ENCODE results near the gene MRGPRF. TPM values are rescaled to one million over a fixed set of nuclear protein-coding genes. Genes with fewer than 3 reads are reported as not detected.

Gene MRGPRF
- total RNA-seq, 1 experiment from 2014 or later, result 0.35 TPM

GRCh38 chr11:69030301-69030700, 17.3 kb upstream of the MRGPRF start:
- no TSS peak for BruUV-seq (replicated peaks)
- intact Hi-C loops (cut with micrococcal nuclease; ENCODE audit: unreplicated experiment), result no loop called here
- Histone ChIP-seq H3K4me3 (no peak overlapping the region), H3K36me3 (ENCODE audit: low read depth) (no peaks in the 10 kb centered on the region), H3F3A (ENCODE audit: insufficient read depth, low read depth) (no peaks in the 10 kb centered on the region), H3K27me3 (ENCODE audit: insufficient read depth, low read depth) (peaks cover 45% of the 10 kb centered on the region), H2AFZ (no peak overlapping the region), H3K4me1 (replicated peaks; ENCODE audit: insufficient read depth) (no peaks in the 10 kb centered on the region), H3K27ac (no peak overlapping the region), H3K79me2 (ENCODE audit: low read depth) (no peaks in the 10 kb centered on the region), H3K9me3 (ENCODE audit: insufficient read depth, low read depth) (no peaks in the 10 kb centered on the region), H3K4me2 (no peak overlapping the region), H4K20me1 (ENCODE audit: insufficient read depth) (no peaks in the 10 kb centered on the region), H3K9me2 (ENCODE audit: insufficient read depth) (no peaks in the 10 kb centered on the region)
- CTCF ChIA-PET, result no interaction called here
- POLR2A ChIA-PET (ENCODE audit: unreplicated experiment), result interaction anchor here (0.7 kb wide), 1 partner anchor 795 kb away, joined by 3 read pairs; no protein-coding TSS in a partner anchor
- TF ChIP-seq CTCF (conservative IDR thresholded peaks at IDR 0.05) (no peak), EZH2 (IDR thresholded peaks at IDR 0.05; ENCODE audit: low read depth) (no peak)
- DNase-seq, result no peak

- Histone ChIP-seq H3F3A (ENCODE audit: insufficient read depth, low read depth) (no peaks in the 10 kb centered on the region), H3K27ac (no peak overlapping the region), H3K27me3 (ENCODE audit: insufficient read depth, low read depth) (peaks cover 23% of the 10 kb centered on the region; the same call in 1 of the 2 replicates), H3K36me3 (ENCODE audit: low read depth) (no peaks in the 10 kb centered on the region), H3K9me3 (ENCODE audit: insufficient read depth, low read depth) (no peaks in the 10 kb centered on the region), H3K79me2 (ENCODE audit: low read depth) (no peaks in the 10 kb centered on the region), H3K4me1 (replicated peaks; ENCODE audit: insufficient read depth) (no peaks in the 10 kb centered on the region), H4K20me1 (ENCODE audit: insufficient read depth) (no peaks in the 10 kb centered on the region), H3K9me2 (ENCODE audit: insufficient read depth) (no peaks in the 10 kb centered on the region), H2AFZ (no peak overlapping the region), H3K4me2 (no peak overlapping the region), H3K4me3 (no peak overlapping the region)
- CTCF ChIA-PET, result interaction anchor here (0.7 kb wide), 1 partner anchor 17 kb away, joined by 3 read pairs; no protein-coding TSS in a partner anchor
- no peak for DNase-seq
- no TSS peak for BruUV-seq (replicated peaks)
- TF ChIP-seq EZH2 (IDR thresholded peaks at IDR 0.05; ENCODE audit: low read depth) (no peak), CTCF (conservative IDR thresholded peaks at IDR 0.05) (no peak)
- POLR2A ChIA-PET (ENCODE audit: unreplicated experiment), result no interaction called here
- intact Hi-C loops (cut with micrococcal nuclease; ENCODE audit: unreplicated experiment), result no loop called here
Observed at GRCh38 chr11:69027704-69028372, 14.8 kb upstream of the MRGPRF start.

GRCh38 chr11:69024509-69024908, 11.5 kb upstream of the MRGPRF start:
- ChIA-PET POLR2A (ENCODE audit: unreplicated experiment) (no interaction called here), CTCF (interaction anchor here (0.7 kb wide), 1 partner anchor 20 kb away, joined by 4 read pairs; no protein-coding TSS in a partner anchor)
- Histone ChIP-seq H3K4me1 (replicated peaks; ENCODE audit: insufficient read depth) (no peaks in the 10 kb centered on the region), H3K79me2 (ENCODE audit: low read depth) (no peaks in the 10 kb centered on the region), H3F3A (ENCODE audit: insufficient read depth, low read depth) (no peaks in the 10 kb centered on the region), H2AFZ (no peak overlapping the region), H3K4me3 (no peak overlapping the region), H3K9me2 (ENCODE audit: insufficient read depth) (no peaks in the 10 kb centered on the region), H3K4me2 (no peak overlapping the region), H3K9me3 (ENCODE audit: insufficient read depth, low read depth) (no peaks in the 10 kb centered on the region), H4K20me1 (ENCODE audit: insufficient read depth) (no peaks in the 10 kb centered on the region), H3K36me3 (ENCODE audit: low read depth) (no peaks in the 10 kb centered on the region), H3K27me3 (ENCODE audit: insufficient read depth, low read depth) (no peaks in the 10 kb centered on the region), H3K27ac (no peak overlapping the region)
- no TSS peak for BruUV-seq (replicated peaks)
- no peak for DNase-seq
- intact Hi-C loops (cut with micrococcal nuclease; ENCODE audit: unreplicated experiment), result no loop called here
- TF ChIP-seq CTCF (conservative IDR thresholded peaks at IDR 0.05) (no peak), EZH2 (IDR thresholded peaks at IDR 0.05; ENCODE audit: low read depth) (no peak)

Data from PC-9 (cell line).